Neuronal stem cell (in vitro differentiated cells): ENCODE measurements around the gene TPCN2.
A peak's percentile ranks its signal among the peaks of the same experiment; 100 is the strongest.

Experiments used
- DNase-seq: peaks from one replicate; pipeline ENCODE4 v3.0.0-alpha.2; 2013; ENCODE audit warnings: low spot score
- H2AFZ ChIP-seq: one replicate; pipeline ENCODE4 v1.6.1; 2013; ENCODE audit warnings: mild to moderate bottlenecking, low read length, inconsistent platforms
- H2AK5ac ChIP-seq: 2 replicates; pipeline ENCODE4 v1.6.1; 2013; ENCODE audit warnings: low read depth, mild to moderate bottlenecking, inconsistent platforms, low read length, moderate library complexity, mixed read lengths
- H2BK120ac ChIP-seq: 2 replicates; pipeline ENCODE4 v1.6.1; 2013; ENCODE audit warnings: low read depth, mild to moderate bottlenecking, inconsistent platforms, low read length, moderate library complexity, mixed read lengths
- H2BK12ac ChIP-seq: one replicate; pipeline ENCODE4 v1.6.1; 2013; ENCODE audit warnings: low read length, inconsistent platforms
- H2BK15ac ChIP-seq: 2 replicates; pipeline ENCODE4 v1.6.1; 2013; ENCODE audit warnings: mild to moderate bottlenecking, low read length, inconsistent platforms, mixed read lengths
- H2BK5ac ChIP-seq: one replicate; pipeline ENCODE4 v1.6.1; 2013; ENCODE audit warnings: inconsistent platforms, mild to moderate bottlenecking, low read length, moderate library complexity
- H3K14ac ChIP-seq: one replicate; pipeline ENCODE4 v1.6.1; 2013; ENCODE audit warnings: low read length, inconsistent platforms
- H3K18ac ChIP-seq: 2 replicates; pipeline ENCODE4 v1.6.1; 2013; ENCODE audit warnings: low read length, inconsistent platforms
- H3K23ac ChIP-seq: 2 replicates; pipeline ENCODE4 v1.6.1; 2013; ENCODE audit warnings: low read depth, mild to moderate bottlenecking, mixed read lengths, low read length, inconsistent platforms; ENCODE audit not compliant: poor library complexity
- H3K27ac ChIP-seq: replicated peaks from 3 replicates; pipeline ENCODE4 v1.5.1; 2013; ENCODE audit warnings: low read length, inconsistent platforms
- H3K27me3 ChIP-seq, 3 experiments: 2 replicates each; pipeline ENCODE4 v1.6.1; 2013; ENCODE audit warnings: low read length in 3 of 3, mild to moderate bottlenecking in 2 of 3, inconsistent platforms in 1 of 3, low read depth in 1 of 3, mixed read lengths in 1 of 3, moderate library complexity in 1 of 3; ENCODE audit not compliant: control insufficient read depth in 3 of 3, insufficient read depth in 3 of 3
- H3K36me3 ChIP-seq, 2 donors: replicated peaks in 1 of 2; 2 replicates each; pipeline ENCODE4 v1.6.1; 2013; ENCODE audit warnings: low read length in 2 of 2; ENCODE audit not compliant: control insufficient read depth in 2 of 2, insufficient read depth in 2 of 2
- H3K4ac ChIP-seq: 2 replicates; pipeline ENCODE4 v1.6.1; 2013; ENCODE audit warnings: inconsistent platforms, mild to moderate bottlenecking, low read length, moderate library complexity
- H3K4me1 ChIP-seq, 2 donors: 1 replicate in 1 of 2; 2 replicates in 1 of 2; pipeline ENCODE4 v1.6.1; 2013; ENCODE audit warnings: low read length in 2 of 2, low read depth in 1 of 2; ENCODE audit not compliant: control insufficient read depth in 2 of 2, insufficient read depth in 1 of 2
- H3K4me2 ChIP-seq: one replicate; pipeline ENCODE4 v1.6.1; 2013; ENCODE audit warnings: mild to moderate bottlenecking, low read length, inconsistent platforms; ENCODE audit not compliant: insufficient read depth, poor library complexity, severe bottlenecking
- H3K4me3 ChIP-seq, 2 donors: 2 replicates each; pipeline ENCODE4 v1.5.1; 2013; ENCODE audit warnings: low read length in 2 of 2, mild to moderate bottlenecking in 2 of 2, inconsistent platforms in 1 of 2, moderate library complexity in 1 of 2
- H3K79me1 ChIP-seq: one replicate; pipeline ENCODE4 v1.6.1; 2013; ENCODE audit warnings: low read depth, mild to moderate bottlenecking, inconsistent platforms, low read length, moderate library complexity
- H3K9ac ChIP-seq: one replicate; pipeline ENCODE4 v1.6.1; 2013; ENCODE audit warnings: mild to moderate bottlenecking, low read depth, low read length, inconsistent platforms; ENCODE audit not compliant: poor library complexity
- H3K9me3 ChIP-seq, 2 donors: replicated peaks in 1 of 2; 2 replicates each; pipeline versions ENCODE3 to v1.6.1; 2013; ENCODE audit warnings: low read length in 2 of 2, mild to moderate bottlenecking in 2 of 2, inconsistent platforms in 1 of 2, low read depth in 1 of 2, mixed read lengths in 1 of 2, moderate library complexity in 1 of 2; ENCODE audit not compliant: control insufficient read depth in 2 of 2, insufficient read depth in 1 of 2
- H4K8ac ChIP-seq: one replicate; pipeline ENCODE4 v1.6.1; 2013; ENCODE audit warnings: low read depth, mild to moderate bottlenecking, inconsistent platforms, low read length, moderate library complexity
- H4K91ac ChIP-seq: one replicate; pipeline ENCODE4 v1.6.1; 2013; ENCODE audit warnings: low read length, low read depth, mild to moderate bottlenecking, inconsistent platforms; ENCODE audit not compliant: poor library complexity
- WGBS, 2 donors: extraction: QIAGEN DNeasy Blood & Tissue Kit; methylation state at CpG; one replicate each; pipeline ENCODE4 v1.1.7; 2013; ENCODE audit warnings: missing lambda C conversion rate in 2 of 2, mixed read lengths in 1 of 2; ENCODE audit not compliant: insufficient read length in 2 of 2, insufficient replicate concordance in 1 of 2; ENCODE audit errors: extremely low coverage in 2 of 2; 5-methylcytosine and 5-hydroxymethylcytosine counted together

TPCN2 gene

GRCh38 chr11:69169479-69169878 lies 120.7 kb downstream of the TPCN2 start:
- H2AFZ ChIP-seq = no peak overlapping the region
- H2BK5ac ChIP-seq = peak overlapping the region; percentile 45
- peaks cover 0 to 3% (median 0%) of the 10 kb centered on the region in 3 experiments for H3K27me3 ChIP-seq
- no peak overlapping the region for H2BK15ac ChIP-seq
- no peak overlapping the region for H3K4ac ChIP-seq
- no peak overlapping the region for H3K23ac ChIP-seq
- no peak overlapping the region for H2BK12ac ChIP-seq
- H4K8ac ChIP-seq = no peak overlapping the region
- peaks cover 0 to 3% of the 10 kb centered on the region in 2 donors for H3K9me3 ChIP-seq
- H3K18ac ChIP-seq = no peak overlapping the region
- no peak overlapping the region for H3K27ac ChIP-seq
- H3K9ac ChIP-seq = no peak overlapping the region
- H3K14ac ChIP-seq = no peak overlapping the region
- DNase-seq = no peak
- H3K4me1 ChIP-seq = peaks cover 0 to 4% of the 10 kb centered on the region in 2 donors
- H2BK120ac ChIP-seq = no peak overlapping the region
- H4K91ac ChIP-seq = no peak overlapping the region
- no peak overlapping the region for H3K4me3 ChIP-seq
- no peak overlapping the region for H2AK5ac ChIP-seq
- no peaks in the 10 kb centered on the region for H3K36me3 ChIP-seq
- WGBS, 2 donors = no CpG with 5 or more reads among the region's 3 CpGs
- no peaks in the 10 kb centered on the region for H3K79me1 ChIP-seq
- H3K4me2 ChIP-seq = no peak overlapping the region

DNA sequence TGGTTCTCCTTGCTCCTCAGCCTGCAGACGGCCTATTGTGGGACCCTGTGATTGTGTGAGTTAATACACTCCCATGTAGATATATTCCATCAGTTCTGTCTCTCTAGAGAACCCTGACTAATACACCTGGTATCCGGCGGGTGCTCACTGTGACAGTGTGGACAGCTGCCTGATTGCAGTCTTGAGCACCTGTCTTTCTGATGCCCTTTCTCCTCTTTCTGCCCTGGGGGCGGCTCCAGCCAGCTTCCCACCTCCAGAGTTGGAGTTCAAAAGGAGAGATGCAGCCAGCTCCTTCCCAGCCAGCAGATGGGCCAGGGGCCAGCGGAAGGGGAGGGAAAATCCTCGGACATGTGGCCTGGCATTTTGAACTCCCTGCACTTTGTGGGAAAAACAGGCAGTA lies 122.0 kb downstream of the TPCN2 start:
- peak overlapping the region; percentile 58 for H4K8ac ChIP-seq

DNA sequence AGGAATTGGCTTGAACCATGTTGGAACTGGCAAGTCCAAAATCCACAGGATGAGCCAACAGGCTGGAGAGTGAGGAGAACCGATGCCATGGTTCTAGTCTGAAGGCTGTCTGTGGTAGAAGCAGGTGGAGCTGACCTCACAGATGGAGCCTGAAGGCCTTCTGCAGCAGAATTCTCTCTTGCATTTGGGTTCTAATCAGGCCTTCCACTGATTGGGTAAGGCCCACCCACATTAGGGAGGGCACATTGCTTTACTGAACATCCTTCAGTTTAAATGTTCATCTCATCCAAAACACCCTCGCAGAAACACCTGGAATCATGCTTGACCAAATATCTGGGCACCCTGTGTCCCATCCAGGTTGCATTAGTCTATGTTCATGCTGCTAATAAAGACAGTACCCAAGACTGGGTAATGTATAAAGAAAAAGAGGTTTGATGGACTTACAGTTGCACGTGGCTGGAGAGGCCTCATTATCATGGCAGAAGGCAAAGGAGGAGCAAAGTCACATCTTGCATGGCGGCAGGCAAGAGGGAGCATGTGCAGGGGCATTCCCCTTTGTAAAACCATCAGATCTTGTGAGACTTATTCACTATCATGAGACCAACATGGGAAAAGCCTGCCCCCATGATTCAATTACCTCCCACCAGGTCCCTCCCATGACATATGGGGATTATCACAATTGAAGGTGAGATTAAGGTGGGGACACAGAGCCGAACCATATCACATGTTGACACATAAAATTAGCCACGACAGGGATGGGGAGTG lies 122.9 kb downstream of the TPCN2 start:
- H3K9ac ChIP-seq = no peak overlapping the region
- H3K4me1 ChIP-seq = no peaks in the 10 kb centered on the region
- H3K4me2 ChIP-seq = no peak overlapping the region
- no peak overlapping the region for H3K23ac ChIP-seq
- no peak for DNase-seq
- H3K27me3 ChIP-seq = peaks cover 0 to 3% (median 0%) of the 10 kb centered on the region in 3 experiments
- H4K91ac ChIP-seq = no peak overlapping the region
- no peak overlapping the region for H3K18ac ChIP-seq
- no peak overlapping the region for H3K4ac ChIP-seq
- no peak overlapping the region for H2AFZ ChIP-seq
- no peak overlapping the region for H2BK120ac ChIP-seq
- H3K27ac ChIP-seq = no peak overlapping the region
- no peak overlapping the region for H4K8ac ChIP-seq
- no peak overlapping the region for H3K4me3 ChIP-seq
- H3K14ac ChIP-seq = no peak overlapping the region
- H3K9me3 ChIP-seq = peaks cover 0 to 5% of the 10 kb centered on the region in 2 donors
- no peak overlapping the region for H2BK12ac ChIP-seq
- WGBS, 2 donors = no CpG with 5 or more reads among the region's 6 CpGs
- no peak overlapping the region for H2BK15ac ChIP-seq
- no peaks in the 10 kb centered on the region for H3K79me1 ChIP-seq
- H2BK5ac ChIP-seq = no peak overlapping the region
- no peaks in the 10 kb centered on the region for H3K36me3 ChIP-seq
- H2AK5ac ChIP-seq = no peak overlapping the region

More for the DNA sequence above, 122.0 kb downstream of the TPCN2 start:
- no peak overlapping the region for H2BK120ac ChIP-seq
- peak overlapping the region; percentile 22 for H2AK5ac ChIP-seq
- no peak overlapping the region for H3K23ac ChIP-seq
- H2BK15ac ChIP-seq = no peak overlapping the region
- no peak overlapping the region for H3K4me2 ChIP-seq
- no peak overlapping the region for H3K18ac ChIP-seq
- no peak overlapping the region for H2AFZ ChIP-seq
- H3K36me3 ChIP-seq = no peaks in the 10 kb centered on the region
- H3K79me1 ChIP-seq = no peaks in the 10 kb centered on the region
- H3K14ac ChIP-seq = no peak overlapping the region
- DNase-seq = no peak
- no peak overlapping the region for H4K91ac ChIP-seq
- H3K4ac ChIP-seq = no peak overlapping the region
- H2BK5ac ChIP-seq = no peak overlapping the region
- no peak overlapping the region for H3K27ac ChIP-seq
- no peak overlapping the region for H3K4me3 ChIP-seq
- no peak overlapping the region for H3K9ac ChIP-seq
- H3K4me1 ChIP-seq = peaks cover 0 to 4% of the 10 kb centered on the region in 2 donors
- H3K9me3 ChIP-seq = peaks cover 0 to 5% of the 10 kb centered on the region in 2 donors
- no peak overlapping the region for H2BK12ac ChIP-seq
- peaks cover 0 to 3% (median 0%) of the 10 kb centered on the region in 3 experiments for H3K27me3 ChIP-seq
- no CpG with 5 or more reads among the region's 6 CpGs for WGBS, 2 donors

DNA sequence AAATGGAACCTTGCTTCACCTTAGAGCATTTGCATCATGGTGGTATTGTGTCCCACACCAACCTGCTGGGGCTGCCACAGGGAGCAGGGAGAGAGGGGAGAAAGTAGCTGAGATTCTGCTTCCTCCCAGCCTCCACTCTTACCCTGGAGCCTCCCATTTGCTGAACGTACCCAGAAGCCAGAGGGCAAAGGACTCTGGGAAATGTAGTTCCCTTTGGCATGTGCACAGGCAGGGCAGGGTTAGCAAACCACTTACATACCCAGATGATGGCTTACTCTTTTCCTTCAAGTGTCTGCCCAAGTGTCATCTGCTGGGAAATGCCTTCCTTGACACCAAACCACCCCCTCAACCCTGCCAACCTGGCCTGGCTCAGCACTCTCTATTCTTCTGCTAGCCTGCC lies 123.9 kb downstream of the TPCN2 start:
- Histone ChIP-seq H4K8ac (no peak overlapping the region), H3K27me3 (peaks cover 0 to 3% (median 0%) of the 10 kb centered on the region in 3 experiments), H3K4me2 (no peak overlapping the region), H3K27ac (no peak overlapping the region), H2BK120ac (no peak overlapping the region), H3K4ac (no peak overlapping the region), H3K23ac (no peak overlapping the region), H4K91ac (no peak overlapping the region), H3K9ac (no peak overlapping the region), H2AK5ac (no peak overlapping the region), H2BK12ac (no peak overlapping the region), H3K14ac (no peak overlapping the region), H3K79me1 (no peaks in the 10 kb centered on the region), H2BK5ac (no peak overlapping the region), H3K4me1 (no peaks in the 10 kb centered on the region), H2BK15ac (no peak overlapping the region), H3K36me3 (no peaks in the 10 kb centered on the region), H2AFZ (no peak overlapping the region), H3K9me3 (peaks cover 0 to 5% of the 10 kb centered on the region in 2 donors), H3K4me3 (no peak overlapping the region), H3K18ac (no peak overlapping the region)
- DNase-seq = no peak
- WGBS, 2 donors = no CpG with 5 or more reads among the region's 1 CpG
